Lung (tissue), 12 donors: ENCODE data around the gene GP5. TPM values are rescaled to one million over a fixed set of nuclear protein-coding genes. Genes with fewer than 3 reads are reported as not detected.

ENCODE experiments used
- ATAC-seq: fragments of 200-7000 bp; cut with Tn5 transposase; one replicate; pipeline ENCODE4 v1.9.1; 2020; ENCODE audit warnings: moderate number of reproducible peaks; ENCODE audit not compliant: insufficient read depth, low FRiP score
- DNase-seq, 3 donors: peaks; one replicate each; pipeline ENCODE4 v3.0.0-alpha.2; 2013 to 2017
- H3K27ac ChIP-seq, 2 donors: one replicate each; pipeline ENCODE4 v1.5.1; 2013; ENCODE audit warnings: mild to moderate bottlenecking in 2 of 2, moderate library complexity in 2 of 2, control low read depth in 1 of 2, inconsistent platforms in 1 of 2, low read depth in 1 of 2, low read length in 1 of 2
- H3K27me3 ChIP-seq, 3 donors: one replicate each; pipeline ENCODE4 v1.5.1; 2013; ENCODE audit warnings: low read length in 2 of 3; ENCODE audit not compliant: control insufficient read depth in 3 of 3, insufficient read depth in 3 of 3
- H3K36me3 ChIP-seq, 4 donors: one replicate each; pipeline ENCODE4 v1.5.1; 2013; ENCODE audit warnings: low read length in 4 of 4, mild to moderate bottlenecking in 1 of 4, moderate library complexity in 1 of 4; ENCODE audit not compliant: control insufficient read depth in 4 of 4, insufficient read depth in 4 of 4
- H3K4me1 ChIP-seq, 5 donors: one replicate each; pipeline ENCODE4 v1.5.1; 2013; ENCODE audit warnings: low read length in 5 of 5, mild to moderate bottlenecking in 2 of 5, moderate library complexity in 1 of 5; ENCODE audit not compliant: control insufficient read depth in 5 of 5, insufficient read depth in 5 of 5
- H3K4me3 ChIP-seq: one replicate; pipeline ENCODE4 v1.5.1; 2013; ENCODE audit warnings: mild to moderate bottlenecking, control low read depth, moderate library complexity
- H3K9ac ChIP-seq, 2 donors: one replicate each; pipeline ENCODE4 v1.5.1; 2013; ENCODE audit warnings: low read length in 2 of 2, control low read depth in 1 of 2; ENCODE audit not compliant: insufficient read depth in 1 of 2
- H3K9me3 ChIP-seq, 4 donors: one replicate each; pipeline ENCODE4 v1.5.1; 2013; ENCODE audit warnings: low read length in 3 of 4, mild to moderate bottlenecking in 1 of 4, moderate library complexity in 1 of 4; ENCODE audit not compliant: control insufficient read depth in 4 of 4, insufficient read depth in 3 of 4
- WGBS, 2 donors: extraction: QIAGEN DNeasy Blood & Tissue Kit; methylation state at CpG; one replicate each; pipeline ENCODE4 v1.1.7; 2013; 5-methylcytosine and 5-hydroxymethylcytosine counted together
- polyA plus RNA-seq, 2 donors: library from polyadenylated mRNA; stranded (reverse); fragments of 200-250 nt; gene quantifications; one replicate each; pipeline ENCODE4 v1.2.1, GENCODE V29; 2013
- total RNA-seq, 2 donors: library from RNA; depleted of rRNA in 1 of 2; stranded (reverse); fragments of >200 nt in 1 of 2; gene quantifications; one replicate each; pipeline ENCODE4 v1.2.1, GENCODE V29; 2014 to 2021
- TF ChIP-seq, protein P1 (sequence below): IDR thresholded peaks from 2 replicates; pipeline ENCODE4 v1.5.1; 2012; ENCODE audit warnings: mild to moderate bottlenecking; ENCODE audit errors: control extremely low read depth, extremely low read depth
- donor health status: control.
- donor health status: control.
- donor health status: Bipolar disorder and iron deficiency.
- donor health status: healthy.
- donor health status: DM: yes; HTN: yes; CAD: no.

GP5 gene
- total and polyA plus RNA-seq, 4 donors, result 0.06 to 1.1 (median 0.37) TPM

GRCh38 chr3:194395778-194396538, 3.1 kb downstream of the GP5 start:
- Histone ChIP-seq H3K9ac (no peak overlapping the region), H3K27me3 (peaks cover 5 to 32% (median 23%) of the 10 kb centered on the region in 3 donors), H3K9me3 (peaks cover 0 to 2% (median under 1%) of the 10 kb centered on the region in 4 donors), H3K36me3 (no peaks in the 10 kb centered on the region), H3K27ac (no peak overlapping the region), H3K4me3 (no peak overlapping the region), H3K4me1 (peaks cover 0 to 29% (median 14%) of the 10 kb centered on the region in 5 donors)
- DNase-seq (peak; percentile 62 to 65 (median 65)), ATAC-seq (peak; percentile 70)
- 38 to 43% methylated on average over 26 of the region's 26 CpGs for WGBS, 2 donors
- TF ChIP-seq, protein P1, sequence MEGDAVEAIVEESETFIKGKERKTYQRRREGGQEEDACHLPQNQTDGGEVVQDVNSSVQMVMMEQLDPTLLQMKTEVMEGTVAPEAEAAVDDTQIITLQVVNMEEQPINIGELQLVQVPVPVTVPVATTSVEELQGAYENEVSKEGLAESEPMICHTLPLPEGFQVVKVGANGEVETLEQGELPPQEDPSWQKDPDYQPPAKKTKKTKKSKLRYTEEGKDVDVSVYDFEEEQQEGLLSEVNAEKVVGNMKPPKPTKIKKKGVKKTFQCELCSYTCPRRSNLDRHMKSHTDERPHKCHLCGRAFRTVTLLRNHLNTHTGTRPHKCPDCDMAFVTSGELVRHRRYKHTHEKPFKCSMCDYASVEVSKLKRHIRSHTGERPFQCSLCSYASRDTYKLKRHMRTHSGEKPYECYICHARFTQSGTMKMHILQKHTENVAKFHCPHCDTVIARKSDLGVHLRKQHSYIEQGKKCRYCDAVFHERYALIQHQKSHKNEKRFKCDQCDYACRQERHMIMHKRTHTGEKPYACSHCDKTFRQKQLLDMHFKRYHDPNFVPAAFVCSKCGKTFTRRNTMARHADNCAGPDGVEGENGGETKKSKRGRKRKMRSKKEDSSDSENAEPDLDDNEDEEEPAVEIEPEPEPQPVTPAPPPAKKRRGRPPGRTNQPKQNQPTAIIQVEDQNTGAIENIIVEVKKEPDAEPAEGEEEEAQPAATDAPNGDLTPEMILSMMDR, result no peak

- Histone ChIP-seq H3K27me3 (peaks cover 5 to 32% (median 23%) of the 10 kb centered on the region in 3 donors), H3K4me1 (peaks cover 0 to 29% (median 14%) of the 10 kb centered on the region in 5 donors), H3K36me3 (no peaks in the 10 kb centered on the region), H3K9me3 (peaks cover 0 to 5% (median under 1%) of the 10 kb centered on the region in 4 donors), H3K9ac (no peak overlapping the region), H3K4me3 (no peak overlapping the region), H3K27ac (no peak overlapping the region)
- peak in 2 of 3 donors; percentile 44 to 49 for DNase-seq
- TF ChIP-seq, protein P1, result no peak
- no peak for ATAC-seq
- WGBS, 2 donors, result 88 to 91% methylated on average over 5 of the region's 5 CpGs
These were observed 3.9 kb downstream of the GP5 start for GRCh38 chr3:194395212-194395611.

GRCh38 chr3:194392576-194392975, 6.5 kb downstream of the GP5 start:
- DNase-seq (no peak), ATAC-seq (no peak)
- H3K27ac ChIP-seq, result no peak overlapping the region
- 87 to 90% methylated on average over 7 of the region's 7 CpGs for WGBS, 2 donors
- peaks cover 2 to 11% (median 5%) of the 10 kb centered on the region in 3 donors for H3K27me3 ChIP-seq
- H3K9ac ChIP-seq, result no peak overlapping the region
- H3K36me3 ChIP-seq, result no peaks in the 10 kb centered on the region
- H3K9me3 ChIP-seq, result peaks cover 0 to 5% (median 0%) of the 10 kb centered on the region in 4 donors
- TF ChIP-seq, protein P1, result no peak
- H3K4me3 ChIP-seq, result no peak overlapping the region
- H3K4me1 ChIP-seq, result peaks cover 0 to 17% (median 7%) of the 10 kb centered on the region in 5 donors
